ENCODE measurements around the gene IFITM1.

Gene IFITM1

GRCh38 chr11:281486-282161, 32.2 kb upstream of the IFITM1 start:
- Mint-ChIP-seq H3K27me3 (ENCODE audit: low read depth) (peaks cover 9% of the 10 kb centered on the region), H3K9me3 (peaks cover under 1% of the 10 kb centered on the region), H3K4me3 (no peak overlapping the region), H3K27ac (no peak overlapping the region), H3K36me3 (ENCODE audit: low read depth) (no peaks in the 10 kb centered on the region), H3K4me1 (peaks cover 11% of the 10 kb centered on the region)
- TF ChIP-seq, protein P1, sequence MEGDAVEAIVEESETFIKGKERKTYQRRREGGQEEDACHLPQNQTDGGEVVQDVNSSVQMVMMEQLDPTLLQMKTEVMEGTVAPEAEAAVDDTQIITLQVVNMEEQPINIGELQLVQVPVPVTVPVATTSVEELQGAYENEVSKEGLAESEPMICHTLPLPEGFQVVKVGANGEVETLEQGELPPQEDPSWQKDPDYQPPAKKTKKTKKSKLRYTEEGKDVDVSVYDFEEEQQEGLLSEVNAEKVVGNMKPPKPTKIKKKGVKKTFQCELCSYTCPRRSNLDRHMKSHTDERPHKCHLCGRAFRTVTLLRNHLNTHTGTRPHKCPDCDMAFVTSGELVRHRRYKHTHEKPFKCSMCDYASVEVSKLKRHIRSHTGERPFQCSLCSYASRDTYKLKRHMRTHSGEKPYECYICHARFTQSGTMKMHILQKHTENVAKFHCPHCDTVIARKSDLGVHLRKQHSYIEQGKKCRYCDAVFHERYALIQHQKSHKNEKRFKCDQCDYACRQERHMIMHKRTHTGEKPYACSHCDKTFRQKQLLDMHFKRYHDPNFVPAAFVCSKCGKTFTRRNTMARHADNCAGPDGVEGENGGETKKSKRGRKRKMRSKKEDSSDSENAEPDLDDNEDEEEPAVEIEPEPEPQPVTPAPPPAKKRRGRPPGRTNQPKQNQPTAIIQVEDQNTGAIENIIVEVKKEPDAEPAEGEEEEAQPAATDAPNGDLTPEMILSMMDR (IDR thresholded peaks at IDR 0.05; ENCODE audit: unreplicated experiment in 3 of 3): no peak

DNA sequence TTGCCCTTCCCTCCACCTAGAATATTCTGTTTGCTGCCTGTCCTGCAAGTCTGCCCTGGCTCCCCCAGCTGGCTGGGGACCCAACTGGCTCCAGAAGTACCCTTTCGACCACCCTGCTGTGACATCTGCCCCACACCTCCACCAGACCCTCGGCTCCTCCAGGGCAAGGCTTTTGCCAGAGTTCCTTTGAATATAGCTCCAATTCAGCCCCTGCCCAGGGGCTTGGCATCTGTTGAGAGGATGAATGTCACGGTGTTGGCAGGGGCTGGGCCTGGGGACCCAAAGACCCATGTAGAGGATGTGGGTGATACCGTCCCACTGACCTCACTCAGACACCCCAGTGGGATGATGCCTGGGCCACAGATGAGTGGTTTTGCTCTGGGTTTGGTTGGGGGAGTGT, 31.7 kb upstream of the IFITM1 start:
- Mint-ChIP-seq H3K9me3 (no peaks in the 10 kb centered on the region), H3K36me3 (ENCODE audit: low read depth) (no peaks in the 10 kb centered on the region), H3K4me3 (no peak overlapping the region), H3K27me3 (ENCODE audit: low read depth) (peaks cover 14% of the 10 kb centered on the region), H3K27ac (peak overlapping the region in 1 of 3 experiments; percentile 80), H3K4me1 (peaks cover 15% of the 10 kb centered on the region)
- TF ChIP-seq, protein P1 (IDR thresholded peaks at IDR 0.05; ENCODE audit: unreplicated experiment in 3 of 3): no peak

DNA sequence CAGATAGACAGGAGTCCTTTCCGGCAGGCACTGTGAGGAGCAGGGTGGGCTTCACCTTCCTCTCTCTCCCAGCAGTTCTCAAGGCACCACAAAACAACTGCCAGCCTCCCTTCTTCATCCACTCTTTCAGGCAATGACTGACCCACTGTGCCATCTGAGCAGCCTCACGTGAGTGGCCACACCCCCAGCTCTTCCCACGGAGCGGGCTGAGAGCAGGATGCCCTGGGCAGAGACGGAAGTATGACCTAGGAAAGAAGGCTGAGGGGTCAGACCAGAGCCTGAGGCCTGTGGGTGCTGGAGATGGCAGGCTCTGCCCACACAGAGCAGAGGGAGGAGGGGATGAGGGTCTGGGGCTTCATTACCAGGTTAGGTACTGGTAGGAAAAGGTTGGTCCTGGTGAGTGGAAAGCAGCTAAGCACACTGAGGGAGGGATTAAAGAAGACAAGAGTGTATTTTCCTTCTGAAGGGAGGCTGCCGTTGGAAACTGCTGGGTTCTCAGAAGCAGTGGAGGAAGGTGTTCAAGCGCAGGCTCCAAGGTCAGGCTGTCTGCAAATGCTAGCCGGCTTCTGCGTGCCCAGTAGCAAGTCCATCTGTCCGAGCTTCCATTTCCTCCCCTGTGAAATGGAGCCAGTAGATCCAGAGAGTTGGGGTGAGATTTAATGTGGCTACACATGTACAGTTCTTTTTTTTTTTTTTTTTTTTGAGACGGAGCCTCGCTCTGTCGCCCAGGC, 31.0 kb upstream of the IFITM1 start:
- TF ChIP-seq, protein P1 (IDR thresholded peaks at IDR 0.05; ENCODE audit: unreplicated experiment in 3 of 3): no peak
- H3K9me3 Mint-ChIP-seq: no peaks in the 10 kb centered on the region
- H3K4me3 Mint-ChIP-seq: peak overlapping the region; percentile 5 to 30 (median 18)
- peaks cover 16% of the 10 kb centered on the region for H3K4me1 Mint-ChIP-seq
- H3K27me3 Mint-ChIP-seq (ENCODE audit: low read depth): peaks cover 14% of the 10 kb centered on the region
- peak overlapping the region; percentile 44 to 80 (median 58) for H3K27ac Mint-ChIP-seq
- no peaks in the 10 kb centered on the region for H3K36me3 Mint-ChIP-seq (ENCODE audit: low read depth)

DNA sequence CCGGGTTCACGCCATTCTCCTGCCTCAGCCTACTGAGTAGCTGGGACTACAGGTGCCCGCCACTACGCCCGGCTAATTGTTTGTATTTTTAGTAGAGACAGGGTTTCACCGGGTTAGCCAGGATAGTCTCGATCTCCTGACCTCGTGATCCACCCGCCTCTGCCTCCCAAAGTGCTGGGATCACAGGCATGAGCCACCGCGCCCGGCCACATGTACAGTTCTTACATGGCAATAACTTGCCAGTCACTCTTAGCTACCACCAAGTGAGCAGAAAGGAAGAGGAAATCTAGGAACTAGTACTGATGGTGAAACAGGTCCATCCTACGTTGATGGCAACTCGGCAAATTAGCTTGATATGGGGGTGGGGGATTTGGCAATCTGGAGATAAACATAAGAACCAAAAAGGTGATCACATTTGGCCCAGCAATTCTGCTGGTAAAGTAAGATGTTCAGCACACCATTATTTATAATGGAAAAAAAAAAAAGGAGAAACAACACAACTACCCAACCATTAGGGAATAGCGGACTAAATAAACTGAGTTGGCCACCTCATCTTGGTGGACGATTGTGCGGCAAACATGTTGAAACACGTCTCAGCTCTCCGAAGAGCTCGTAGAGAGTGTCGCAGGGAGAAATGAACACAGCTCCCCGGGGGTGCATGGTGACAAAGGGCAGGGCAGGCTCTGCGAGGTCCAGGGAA, 30.3 kb upstream of the IFITM1 start:
- Mint-ChIP-seq H3K27me3 (ENCODE audit: low read depth) (peaks cover 14% of the 10 kb centered on the region), H3K4me1 (peaks cover 16% of the 10 kb centered on the region), H3K4me3 (peak overlapping the region in 2 of 3 experiments; percentile 42 to 65), H3K36me3 (ENCODE audit: low read depth) (no peaks in the 10 kb centered on the region), H3K27ac (peak overlapping the region; percentile 44 to 89 (median 84)), H3K9me3 (no peaks in the 10 kb centered on the region)
- TF ChIP-seq, protein P1 (IDR thresholded peaks at IDR 0.05; ENCODE audit: unreplicated experiment in 3 of 3): no peak

- no peaks in the 10 kb centered on the region for H3K36me3 Mint-ChIP-seq (ENCODE audit: low read depth)
- TF ChIP-seq, protein P1 (IDR thresholded peaks at IDR 0.05; ENCODE audit: unreplicated experiment in 3 of 3): no peak
- peak overlapping the region; percentile 44 to 90 (median 89) for H3K27ac Mint-ChIP-seq
- H3K9me3 Mint-ChIP-seq: no peaks in the 10 kb centered on the region
- H3K4me3 Mint-ChIP-seq: no peak overlapping the region
- H3K4me1 Mint-ChIP-seq: peaks cover 16% of the 10 kb centered on the region
- peaks cover 14% of the 10 kb centered on the region for H3K27me3 Mint-ChIP-seq (ENCODE audit: low read depth)
These were observed 29.5 kb upstream of the IFITM1 start for GRCh38 chr11:284105-285020.

Data from nephron (organoid).